Measurements from ENCODE around the gene CMSS1.

CMSS1 gene

DNA sequence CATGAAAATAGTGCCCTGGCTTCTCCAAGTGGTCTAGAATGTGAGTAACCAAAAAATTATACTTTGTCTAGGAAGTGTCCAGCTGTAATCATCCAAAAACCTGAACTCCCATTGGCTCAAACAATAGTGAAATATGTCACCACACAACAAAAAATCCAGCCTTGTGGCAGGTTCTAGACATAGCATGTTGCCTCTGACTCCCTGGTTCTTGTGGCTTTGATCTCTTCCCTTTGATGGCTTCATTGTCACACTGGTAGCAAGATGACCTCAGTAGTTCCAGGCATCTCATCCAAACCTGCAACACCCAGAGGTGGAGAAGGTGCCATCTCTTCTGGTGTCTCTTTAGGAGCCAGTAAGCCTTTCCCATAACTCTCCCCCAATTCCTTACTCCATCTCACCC lies 74.7 kb downstream of the CMSS1 start:
- no peak overlapping the region for H3K27ac ChIP-seq
- no peak for TF ChIP-seq CTCF (conservative IDR thresholded peaks at IDR 0.05)

GRCh38 chr3:99895131-99895696 lies 77.6 kb downstream of the CMSS1 start:
- H3K27ac ChIP-seq = no peak overlapping the region

GRCh38 chr3:99895703-99896441 lies 78.2 kb downstream of the CMSS1 start:
- H3K27ac ChIP-seq = no peak overlapping the region
- no peak for TF ChIP-seq CTCF (conservative IDR thresholded peaks at IDR 0.05)

More at GRCh38 chr3:99895131-99895696, 77.6 kb downstream of the CMSS1 start:
- no peak for TF ChIP-seq CTCF (conservative IDR thresholded peaks at IDR 0.05)

DNA sequence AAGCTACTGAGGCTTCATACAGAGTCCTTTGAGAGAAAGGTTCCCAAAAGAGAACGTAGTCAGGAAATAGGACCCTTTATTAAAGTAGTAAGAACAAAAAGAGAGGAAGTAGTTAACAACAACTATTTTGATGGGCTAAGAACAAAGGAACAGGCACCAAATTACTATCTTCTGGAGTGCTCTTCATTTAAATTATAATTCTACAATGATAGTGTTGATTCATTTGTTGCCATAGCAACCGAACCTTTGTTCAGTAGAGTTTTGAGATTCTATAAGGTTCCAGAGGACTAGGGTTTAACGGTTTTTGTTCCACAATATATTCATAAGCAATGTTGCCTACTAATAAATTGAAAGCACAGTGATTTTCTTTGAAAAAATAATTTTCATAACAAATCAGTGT lies 78.8 kb downstream of the CMSS1 start:
- no peak for TF ChIP-seq CTCF (conservative IDR thresholded peaks at IDR 0.05)
- H3K27ac ChIP-seq = no peak overlapping the region

GRCh38 chr3:99899603-99900002 lies 81.9 kb downstream of the CMSS1 start:
- TF ChIP-seq CTCF (conservative IDR thresholded peaks at IDR 0.05) = no peak
- no peak overlapping the region for H3K27ac ChIP-seq

DNA sequence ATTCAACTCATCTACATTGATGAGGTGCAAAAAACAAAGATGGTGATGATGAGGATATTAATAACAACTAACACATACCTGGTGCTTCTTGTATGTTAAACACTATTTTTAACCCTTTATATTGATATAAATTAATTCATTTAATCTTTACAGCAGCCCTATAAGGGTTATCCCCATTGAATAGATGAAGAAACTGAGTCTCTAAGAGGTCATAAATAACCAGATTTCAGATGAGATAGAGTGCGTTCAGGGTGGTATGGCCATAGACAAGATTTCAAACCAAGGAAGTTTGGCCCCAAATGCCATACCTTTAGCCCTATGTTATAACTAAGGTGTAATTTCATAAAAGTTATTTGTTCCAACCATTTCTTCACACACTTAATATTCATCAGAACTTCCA lies 82.6 kb downstream of the CMSS1 start:
- no peak overlapping the region for H3K27ac ChIP-seq

More for the DNA sequence above, 82.6 kb downstream of the CMSS1 start:
- TF ChIP-seq CTCF (conservative IDR thresholded peaks at IDR 0.05) = no peak
